GM12878 (cell line): ENCODE measurements around the gene RGS19. TPM values are rescaled to one million over a fixed set of nuclear protein-coding genes. Genes with fewer than 3 reads are reported as not detected.

Experiments
- ATAC-seq: fragments of 200-7000 bp; cut with Tn5 transposase; 3 replicates; pipeline ENCODE4 v1.9.1; 2020; ENCODE audit warnings: mild to moderate bottlenecking, moderate library complexity
- BruUV-seq: library from RNA; stranded (reverse); fragments of 400-500 nt; replicated peaks from 2 replicates; lab custom pipeline; 2021; lab: Mats Ljungman, UMichigan
- CTCF ChIA-PET: fragments of 300-600 bp; sonication (Branson Sonifier 250); formaldehyde crosslinking; extraction: SDS; loops from one replicate; lab custom pipeline; 2021; ENCODE audit warnings: inconsistent platforms; lab: Yijun Ruan, JAX
- POLR2A ChIA-PET: fragments of 350-600 bp; formaldehyde crosslinking; extraction: SDS; loops from one replicate; lab custom pipeline; 2021; ENCODE audit warnings: inconsistent platforms; lab: Charles Lee
- RAD21 ChIA-PET: fragments of 300-600 bp; sonication (Branson Sonifier 250); formaldehyde crosslinking; loops from one replicate; lab custom pipeline; 2023; ENCODE audit warnings: antibody characterized with exemption; ENCODE audit not compliant: unreplicated experiment; lab: Charles Lee
- SMC1A ChIA-PET: fragments of 300-600 bp; sonication (Branson Sonifier 250); formaldehyde crosslinking; loops from one replicate; lab custom pipeline; 2023; ENCODE audit not compliant: unreplicated experiment, uncharacterized antibody; lab: Charles Lee
- DNase-seq: peaks from one replicate; pipeline ENCODE4 v3.0.0-alpha.2; 2011; ENCODE audit warnings: low read depth, low spot score
- FAIRE-seq: peaks from 3 replicates; lab custom pipeline; 2011; peaks lifted over from hg19 to GRCh38; lab: Jason Lieb, UNC
- H2AFZ ChIP-seq: 2 replicates; pipeline ENCODE4 v1.6.0; 2011; ENCODE audit warnings: low read depth, low read length, control low read depth; ENCODE audit not compliant: control insufficient read depth
- H3K27ac ChIP-seq: 2 replicates; pipeline ENCODE4 v1.5.1; 2011; ENCODE audit warnings: control low read depth; ENCODE audit not compliant: control insufficient read depth, insufficient read depth
- H3K27me3 ChIP-seq, 2 experiments: replicated peaks in 1 of 2; 2 replicates each; pipeline versions ENCODE4 v1.6.0 to v1.6.1; 2011; ENCODE audit warnings: low read length in 1 of 2; ENCODE audit not compliant: control insufficient read depth in 2 of 2, insufficient read depth in 2 of 2
- H3K36me3 ChIP-seq, 2 experiments: 2 replicates each; pipeline ENCODE4 v1.5.1; 2011; ENCODE audit warnings: low read length in 1 of 2; ENCODE audit not compliant: control insufficient read depth in 2 of 2, insufficient read depth in 2 of 2
- H3K4me1 ChIP-seq: 2 replicates; pipeline ENCODE4 v1.6.1; 2011; ENCODE audit warnings: mild to moderate bottlenecking, low read length, moderate library complexity, mixed read lengths; ENCODE audit not compliant: control insufficient read depth, insufficient read depth
- H3K4me2 ChIP-seq: 2 replicates; pipeline ENCODE4 v1.6.0; 2011; ENCODE audit warnings: control low read depth; ENCODE audit not compliant: control insufficient read depth, insufficient read depth
- H3K4me3 ChIP-seq: fragments of 200-600 bp; sonication (generic); 2 replicates; pipeline ENCODE4 v1.5.1; 2016
- H3K79me2 ChIP-seq: 2 replicates; pipeline ENCODE4 v1.6.0; 2011; ENCODE audit warnings: low read length; ENCODE audit not compliant: control insufficient read depth, insufficient read depth
- H3K9ac ChIP-seq: 2 replicates; pipeline ENCODE4 v1.8.0; 2011; ENCODE audit warnings: low read length, control low read depth, mixed read lengths; ENCODE audit not compliant: control insufficient read depth, insufficient read depth
- H3K9me3 ChIP-seq: replicated peaks from 3 replicates; pipeline ENCODE4 v1.5.1; 2011; ENCODE audit warnings: mild to moderate bottlenecking, low read length; ENCODE audit not compliant: control insufficient read depth, insufficient read depth
- H4K20me1 ChIP-seq: 2 replicates; pipeline ENCODE4 v1.6.0; 2011; ENCODE audit not compliant: control insufficient read depth, insufficient read depth
- ASH2L ChIP-seq: fragments of 300-600, 200-600 bp; sonication (generic); IDR thresholded peaks from 2 replicates; pipeline ENCODE4 v1.6.1; 2017; ENCODE audit warnings: low read depth, mild to moderate bottlenecking, borderline replicate concordance
- GABPA ChIP-seq: IDR thresholded peaks from 2 replicates; pipeline ENCODE4 v1.6.1; 2014; ENCODE audit warnings: antibody characterized with exemption, low read depth, mild to moderate bottlenecking, inconsistent platforms
- JUND ChIP-seq: IDR thresholded peaks from 2 replicates; pipeline ENCODE4 v1.6.1; 2012; ENCODE audit warnings: low read depth, mild to moderate bottlenecking, low read length, improper control_type of control experiment, moderate library complexity
- KLF5 ChIP-seq: fragments of 450-650 bp; IDR thresholded peaks from 2 replicates; pipeline ENCODE4 v1.6.1; 2014; ENCODE audit warnings: mild to moderate bottlenecking; ENCODE audit not compliant: partially characterized antibody
- NFYA ChIP-seq: IDR thresholded peaks from 2 replicates; pipeline ENCODE4 v1.6.1; 2011; ENCODE audit warnings: low read depth, mild to moderate bottlenecking, low read length, improper control_type of control experiment, borderline replicate concordance
- NFYB ChIP-seq: IDR thresholded peaks from 2 replicates; pipeline ENCODE4 v1.6.1; 2011; ENCODE audit warnings: low read depth, mild to moderate bottlenecking, low read length, improper control_type of control experiment, moderate library complexity; ENCODE audit not compliant: insufficient read depth
- RAD21 ChIP-seq: IDR thresholded peaks from 2 replicates; pipeline ENCODE4 v1.6.1; 2011; ENCODE audit warnings: mild to moderate bottlenecking, low read depth, low read length, moderate library complexity; ENCODE audit not compliant: insufficient read depth
- RAD51 ChIP-seq: fragments of 450-650 bp; IDR thresholded peaks from 2 replicates; pipeline ENCODE4 v1.6.1; 2016; ENCODE audit warnings: moderate library complexity, mild to moderate bottlenecking, inconsistent platforms
- RFX5 ChIP-seq: IDR thresholded peaks from 2 replicates; pipeline ENCODE4 v1.6.1; 2011; ENCODE audit warnings: low read depth, low read length, improper control_type of control experiment
- TCF3 ChIP-seq: IDR thresholded peaks from 2 replicates; pipeline ENCODE4 v1.6.1; 2012; ENCODE audit warnings: low read depth, mild to moderate bottlenecking, low read length, borderline replicate concordance; ENCODE audit not compliant: insufficient read depth
- ZSCAN29 ChIP-seq: fragments of 450-650 bp; IDR thresholded peaks from 2 replicates; pipeline ENCODE4 v1.6.1; 2017; ENCODE audit warnings: mild to moderate bottlenecking, moderate library complexity
- WGBS: methylation state at CpG from one replicate; pipeline ENCODE4 v1.1.6; 2016; ENCODE audit warnings: low lambda C conversion rate; ENCODE audit not compliant: insufficient replicate concordance, insufficient coverage; ENCODE audit errors: missing lambda C conversion rate; 5-methylcytosine and 5-hydroxymethylcytosine counted together
- in situ Hi-C: fragments of 300-500 bp; cut with MboI; formaldehyde crosslinking; loops from 9 replicates; pipeline ENCODE4 v1.14.3; 2018; ENCODE audit warnings: mixed read lengths
- intact Hi-C: fragments of 100-400 bp; cut with micrococcal nuclease; formaldehyde crosslinking; loops from one replicate; pipeline ENCODE4 v1.14.2; 2022; ENCODE audit not compliant: unreplicated experiment
- polyA plus RNA-seq, 11 experiments: library from polyadenylated mRNA; depleted of rRNA in 4 of 11; unstranded in 6 of 11; stranded (reverse) in 5 of 11; fragments of >200 nt; fragmentation: Nextera tagmentation in 4 of 11; fragmentation: Illumina TruSeq in 1 of 11; extraction: Ambion mirVana in 4 of 11; extraction: Trizol in 1 of 11; gene quantifications; 1 replicate in 1 of 11; 2 replicates in 10 of 11; pipeline versions ENCODE4 v1.2.1 to v1.2.3, GENCODE V29; 2011 to 2016; ENCODE audit warnings: inconsistent platforms in 2 of 11, missing spikeins in 2 of 11, low read depth in 1 of 11
- total RNA-seq, 4 experiments: library from RNA; depleted of rRNA in 3 of 4; stranded (reverse); fragments of >200 nt in 3 of 4; fragmentation: Illumina TruSeq in 1 of 4; extraction: Trizol in 1 of 4; gene quantifications; 2 replicates each; pipeline versions ENCODE4 v1.2.1 to v1.2.3, GENCODE V29; 2013 to 2021
- TF ChIP-seq, protein P1 (sequence below): IDR thresholded peaks from 2 replicates; pipeline ENCODE4 v1.6.1; 2011; ENCODE audit warnings: borderline replicate concordance, low read depth, mild to moderate bottlenecking, moderate library complexity, mixed read lengths, low read length; ENCODE audit not compliant: insufficient read depth; ENCODE audit errors: extremely low read length
- TF ChIP-seq, protein P2 (sequence below): IDR thresholded peaks from 2 replicates; pipeline ENCODE4 v1.6.1; 2012; ENCODE audit warnings: low read depth, low read length, improper control_type of control experiment

The RGS19 gene
- total and polyA plus RNA-seq, 10 of the 15 experiments (the other 5 are each of a cell fraction or from before 2014, with no cell fraction given) = 0.82 to 62.4 (median 39.8) TPM

DNA sequence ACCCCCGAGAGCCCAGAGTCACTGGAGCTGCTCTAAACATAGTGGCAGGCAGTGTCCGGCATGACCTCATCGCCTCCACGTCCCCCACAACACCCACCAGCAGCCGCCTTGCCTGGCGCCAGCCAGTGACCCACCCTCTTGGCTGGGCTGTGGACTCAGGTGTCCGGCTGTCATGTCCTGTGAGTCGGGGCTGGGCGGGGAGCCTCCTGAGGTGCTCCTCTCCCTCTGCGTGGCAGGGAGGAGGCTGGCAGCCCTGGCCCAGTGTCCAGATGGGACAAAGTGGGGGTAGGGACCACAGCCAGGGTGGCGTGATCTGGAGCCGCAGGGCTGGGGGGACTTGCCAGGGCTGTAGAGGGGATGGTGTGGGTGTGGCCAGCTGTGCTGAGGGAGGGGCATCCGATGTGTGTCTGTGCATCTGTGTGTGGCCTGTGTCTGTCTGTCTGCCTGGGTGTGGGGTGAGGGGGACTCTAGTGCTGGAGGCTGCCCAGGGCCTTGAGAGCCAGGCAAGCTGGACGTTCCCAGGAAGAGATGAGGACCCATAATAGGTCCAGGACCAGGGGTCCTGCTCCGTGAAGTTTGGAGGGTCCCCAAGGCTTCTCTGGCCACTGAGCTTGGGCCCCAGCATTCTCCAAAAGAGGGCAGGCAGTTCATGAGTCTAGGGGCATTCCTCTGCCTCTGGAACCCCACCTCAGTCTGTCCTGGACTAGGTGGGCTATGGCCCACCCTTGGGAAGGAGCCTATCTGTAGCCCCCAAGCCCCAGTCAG is 27.6 kb downstream of the RGS19 start:
- Histone ChIP-seq H3K4me1 (peaks cover 28% of the 10 kb centered on the region), H4K20me1 (no peaks in the 10 kb centered on the region), H2AFZ (no peak overlapping the region), H3K27me3 (peaks cover 4 to 8% of the 10 kb centered on the region in 2 experiments; a peak in 3 of 4 replicates), H3K4me3 (no peak overlapping the region), H3K9me3 (no peaks in the 10 kb centered on the region), H3K4me2 (no peak overlapping the region), H3K36me3 (no peaks in the 10 kb centered on the region), H3K27ac (no peak overlapping the region), H3K9ac (no peak overlapping the region), H3K79me2 (no peaks in the 10 kb centered on the region)
- TF ChIP-seq RFX5 = no peak
- TF ChIP-seq ASH2L = no peak
- TF ChIP-seq RAD21 = no peak
- no peak for TF ChIP-seq ZSCAN29
- TF ChIP-seq GABPA = no peak
- TF ChIP-seq, protein P1, sequence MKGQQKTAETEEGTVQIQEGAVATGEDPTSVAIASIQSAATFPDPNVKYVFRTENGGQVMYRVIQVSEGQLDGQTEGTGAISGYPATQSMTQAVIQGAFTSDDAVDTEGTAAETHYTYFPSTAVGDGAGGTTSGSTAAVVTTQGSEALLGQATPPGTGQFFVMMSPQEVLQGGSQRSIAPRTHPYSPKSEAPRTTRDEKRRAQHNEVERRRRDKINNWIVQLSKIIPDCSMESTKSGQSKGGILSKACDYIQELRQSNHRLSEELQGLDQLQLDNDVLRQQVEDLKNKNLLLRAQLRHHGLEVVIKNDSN = no peak
- no peak for TF ChIP-seq KLF5
- no peak for TF ChIP-seq TCF3
- TF ChIP-seq, protein P2, sequence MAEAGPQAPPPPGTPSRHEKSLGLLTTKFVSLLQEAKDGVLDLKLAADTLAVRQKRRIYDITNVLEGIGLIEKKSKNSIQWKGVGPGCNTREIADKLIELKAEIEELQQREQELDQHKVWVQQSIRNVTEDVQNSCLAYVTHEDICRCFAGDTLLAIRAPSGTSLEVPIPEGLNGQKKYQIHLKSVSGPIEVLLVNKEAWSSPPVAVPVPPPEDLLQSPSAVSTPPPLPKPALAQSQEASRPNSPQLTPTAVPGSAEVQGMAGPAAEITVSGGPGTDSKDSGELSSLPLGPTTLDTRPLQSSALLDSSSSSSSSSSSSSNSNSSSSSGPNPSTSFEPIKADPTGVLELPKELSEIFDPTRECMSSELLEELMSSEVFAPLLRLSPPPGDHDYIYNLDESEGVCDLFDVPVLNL = no peak
- TF ChIP-seq NFYB = no peak
- no peak for TF ChIP-seq NFYA
- TF ChIP-seq RAD51 = no peak
- TF ChIP-seq JUND = no peak
- intact Hi-C loops = loop anchor here (10.0 kb wide), 1 partner anchor 187 kb away; the partner anchor contains the start of genes ABHD16B and TPD52L2
- ChIA-PET RAD21 (interaction anchor here (7.1 kb wide), 1 partner anchor 12 kb away, joined by 78 read pairs; no protein-coding TSS in a partner anchor), CTCF (interaction anchor here (2.2 to 9.2 kb wide), 3 partner anchors 10 to 18 kb away, joined by 5 to 108 read pairs (median 10); no protein-coding TSS in a partner anchor), SMC1A (no interaction called here), POLR2A (interaction anchor here (0.6 kb wide), 1 partner anchor 11 kb away, joined by 3 read pairs; no protein-coding TSS in a partner anchor)
- no TSS peak for BruUV-seq
- ATAC-seq (no peak), FAIRE-seq (no peak), DNase-seq (no peak)
- in situ Hi-C loops = no loop called here
- WGBS = 33% methylated on average over 9 of the region's 15 CpGs
